Measurements from ENCODE around the gene SPPL2B.

GRCh38 chr19:2282862-2283237, 45.6 kb upstream of the SPPL2B start:
- TF ChIP-seq ZNF462 (CRISPR knock-in tag; IDR thresholded peaks at IDR 0.05) (no peak), CTCF (conservative IDR thresholded peaks at IDR 0.05; ENCODE audit: low read depth in 2 of 2) (no peak), POLR2AphosphoS5 (IDR thresholded peaks at IDR 0.05; ENCODE audit: low read depth) (no peak), EZH2 (IDR thresholded peaks at IDR 0.05; ENCODE audit: low read depth, unreplicated experiment) (no peak), JUNB (IDR thresholded peaks at IDR 0.05; ENCODE audit: unreplicated experiment) (no peak), EZH2phosphoT487 (IDR thresholded peaks at IDR 0.05; ENCODE audit: unreplicated experiment) (no peak), ETS1 (IDR thresholded peaks at IDR 0.05) (no peak), STAT1 (IDR thresholded peaks at IDR 0.05; ENCODE audit: unreplicated experiment) (no peak), CREB1 (CRISPR knock-in tag; IDR thresholded peaks at IDR 0.05; ENCODE audit: low read depth) (no peak)
- TF ChIP-seq, protein P1, sequence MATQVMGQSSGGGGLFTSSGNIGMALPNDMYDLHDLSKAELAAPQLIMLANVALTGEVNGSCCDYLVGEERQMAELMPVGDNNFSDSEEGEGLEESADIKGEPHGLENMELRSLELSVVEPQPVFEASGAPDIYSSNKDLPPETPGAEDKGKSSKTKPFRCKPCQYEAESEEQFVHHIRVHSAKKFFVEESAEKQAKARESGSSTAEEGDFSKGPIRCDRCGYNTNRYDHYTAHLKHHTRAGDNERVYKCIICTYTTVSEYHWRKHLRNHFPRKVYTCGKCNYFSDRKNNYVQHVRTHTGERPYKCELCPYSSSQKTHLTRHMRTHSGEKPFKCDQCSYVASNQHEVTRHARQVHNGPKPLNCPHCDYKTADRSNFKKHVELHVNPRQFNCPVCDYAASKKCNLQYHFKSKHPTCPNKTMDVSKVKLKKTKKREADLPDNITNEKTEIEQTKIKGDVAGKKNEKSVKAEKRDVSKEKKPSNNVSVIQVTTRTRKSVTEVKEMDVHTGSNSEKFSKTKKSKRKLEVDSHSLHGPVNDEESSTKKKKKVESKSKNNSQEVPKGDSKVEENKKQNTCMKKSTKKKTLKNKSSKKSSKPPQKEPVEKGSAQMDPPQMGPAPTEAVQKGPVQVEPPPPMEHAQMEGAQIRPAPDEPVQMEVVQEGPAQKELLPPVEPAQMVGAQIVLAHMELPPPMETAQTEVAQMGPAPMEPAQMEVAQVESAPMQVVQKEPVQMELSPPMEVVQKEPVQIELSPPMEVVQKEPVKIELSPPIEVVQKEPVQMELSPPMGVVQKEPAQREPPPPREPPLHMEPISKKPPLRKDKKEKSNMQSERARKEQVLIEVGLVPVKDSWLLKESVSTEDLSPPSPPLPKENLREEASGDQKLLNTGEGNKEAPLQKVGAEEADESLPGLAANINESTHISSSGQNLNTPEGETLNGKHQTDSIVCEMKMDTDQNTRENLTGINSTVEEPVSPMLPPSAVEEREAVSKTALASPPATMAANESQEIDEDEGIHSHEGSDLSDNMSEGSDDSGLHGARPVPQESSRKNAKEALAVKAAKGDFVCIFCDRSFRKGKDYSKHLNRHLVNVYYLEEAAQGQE (IDR thresholded peaks at IDR 0.05; ENCODE audit: unreplicated experiment): no peak
